Skin of body (tissue), 2 donors: ENCODE results near the gene MLXIPL. TPM values are rescaled to one million over a fixed set of nuclear protein-coding genes. Genes with fewer than 3 reads are reported as not detected.
"Not testable (repeated sequence)": the region's sequence is repeated elsewhere in the genome, so short reads cannot be mapped to it uniquely, and the experiment has no call there.

ENCODE experiments used
- DNase-seq: peaks from one replicate; lab custom pipeline; 2025; lab: John Stamatoyannopoulos, UW
- total RNA-seq: library from RNA; depleted of rRNA; stranded (reverse); fragments of >200 nt; gene quantifications from one replicate; pipeline ENCODE4 v1.2.3, GENCODE V29; 2014

Gene MLXIPL
- total RNA-seq: 22.3 TPM

GRCh38 chr7:73623798-73624668 lies at the start of gene MLXIPL:
MLXIPL (minus strand) TSS chr7:73624522; CDS start chr7:73624492, 30 bp downstream.
- DNase-seq: no peak

- DNase-seq: no peak
Measured at GRCh38 chr7:73671857-73672445, 47.6 kb upstream of the MLXIPL start.

GRCh38 chr7:73671322-73671661 lies 47.0 kb upstream of the MLXIPL start:
- DNase-seq: no peak

GRCh38 chr7:73669858-73670385 lies 45.6 kb upstream of the MLXIPL start:
- no peak for DNase-seq

GRCh38 chr7:73669288-73669701 lies 45.0 kb upstream of the MLXIPL start:
- no peak for DNase-seq

- DNase-seq: no peak
Measured at GRCh38 chr7:73668886-73669230, 44.5 kb upstream of the MLXIPL start.

GRCh38 chr7:73668103-73668885 lies 44.0 kb upstream of the MLXIPL start:
- no peak for DNase-seq

GRCh38 chr7:73667344-73668102 lies 43.2 kb upstream of the MLXIPL start, which contains the start of gene VPS37D:
VPS37D (plus strand) TSS chr7:73667831; CDS start chr7:73667959, 128 bp downstream.
- DNase-seq: peak; percentile 63

- DNase-seq: no peak
Measured at GRCh38 chr7:73663033-73663432, 38.7 kb upstream of the MLXIPL start.

GRCh38 chr7:73660594-73660993 lies 36.3 kb upstream of the MLXIPL start:
- not testable (repeated sequence) for DNase-seq

- no peak for DNase-seq
Measured at GRCh38 chr7:73659983-73660382, 35.7 kb upstream of the MLXIPL start.

GRCh38 chr7:73655309-73655708 lies 31.0 kb upstream of the MLXIPL start:
- DNase-seq: not testable (repeated sequence)

GRCh38 chr7:73652541-73652949 lies 28.2 kb upstream of the MLXIPL start:
- DNase-seq: no peak

- no peak for DNase-seq
Measured at GRCh38 chr7:73650524-73650923, 26.2 kb upstream of the MLXIPL start.

- no peak for DNase-seq
Measured at GRCh38 chr7:73649576-73649975, 25.3 kb upstream of the MLXIPL start.

GRCh38 chr7:73648593-73649332 lies 24.4 kb upstream of the MLXIPL start:
- DNase-seq: no peak

- no peak for DNase-seq
Measured at GRCh38 chr7:73647725-73648592, 23.6 kb upstream of the MLXIPL start.

GRCh38 chr7:73646785-73647724 lies 22.7 kb upstream of the MLXIPL start:
- DNase-seq: no peak
